B cell (primary cell): ENCODE data around the gene MAPK7. TPM values are rescaled to one million over a fixed set of nuclear protein-coding genes. Genes with fewer than 3 reads are reported as not detected.

ENCODE experiments used
- ATAC-seq: fragments of 200-7000 bp; cut with Tn5 transposase; one replicate; pipeline ENCODE4 v1.10.0; 2021; ENCODE audit warnings: low read depth, mild to moderate bottlenecking, moderate number of reproducible peaks, moderate library complexity
- CTCF ChIA-PET: fragments of 350-600 bp; sonication (Branson Sonifier 250); formaldehyde crosslinking; loops from one replicate; lab custom pipeline; 2021; ENCODE audit warnings: antibody characterized with exemption, inconsistent platforms; lab: Charles Lee
- POLR2A ChIA-PET: fragments of 350-600 bp; sonication (Branson Sonifier 250); formaldehyde crosslinking; loops from one replicate; lab custom pipeline; 2021; ENCODE audit warnings: antibody characterized with exemption; lab: Charles Lee
- DNase-seq: peaks from one replicate; pipeline ENCODE4 v3.0.0; 2013
- H2AFZ ChIP-seq: 2 replicates; pipeline ENCODE4 v1.6.1; 2012; ENCODE audit warnings: mild to moderate bottlenecking, low read depth, low read length; ENCODE audit not compliant: insufficient read depth, poor library complexity, severe bottlenecking
- H3K27ac ChIP-seq, 2 donors: 1 replicate in 1 of 2; 2 replicates in 1 of 2; pipeline ENCODE4 v1.5.1; 2012 to 2013; ENCODE audit warnings: low read length in 2 of 2, mild to moderate bottlenecking in 2 of 2, moderate library complexity in 1 of 2
- H3K27me3 ChIP-seq, 4 experiments: fragments of 200-600 bp in 1 of 4; sonication (generic) in 1 of 4; replicated peaks in 1 of 4; 1 replicate in 2 of 4; 2 replicates in 2 of 4; pipeline versions ENCODE4 v1.6.1 to v1.7.0; 2013 to 2016; ENCODE audit warnings: low read length in 3 of 4, mild to moderate bottlenecking in 2 of 4, mixed read lengths in 1 of 4, moderate library complexity in 1 of 4; ENCODE audit not compliant: insufficient read depth in 4 of 4, control insufficient read depth in 3 of 4; ENCODE audit errors: control extremely low read depth in 1 of 4
- H3K36me3 ChIP-seq, 2 experiments: replicated peaks in 1 of 2; 1 replicate in 1 of 2; 2 replicates in 1 of 2; pipeline versions ENCODE4 v1.6.1 to v1.7.1; 2013; ENCODE audit warnings: low read length in 1 of 2; ENCODE audit not compliant: insufficient read depth in 2 of 2, control insufficient read depth in 1 of 2; ENCODE audit errors: control extremely low read depth in 1 of 2, extremely low read depth in 1 of 2
- H3K4me1 ChIP-seq, 2 donors: fragments of 200-600 bp in 1 of 2; sonication (generic) in 1 of 2; 1 replicate in 1 of 2; 2 replicates in 1 of 2; pipeline versions ENCODE4 v1.5.1 to v1.6.1; 2013 to 2017; ENCODE audit warnings: low read length in 2 of 2; ENCODE audit not compliant: control insufficient read depth in 2 of 2, insufficient read depth in 2 of 2
- H3K4me2 ChIP-seq: replicated peaks from 2 replicates; pipeline ENCODE3; 2012; ENCODE audit warnings: mild to moderate bottlenecking, low read depth, low read length; ENCODE audit not compliant: poor library complexity, severe bottlenecking
- H3K4me3 ChIP-seq, 5 experiments: fragments of 200-600 bp in 1 of 5; sonication (generic) in 1 of 5; 1 replicate in 3 of 5; 2 replicates in 2 of 5; pipeline versions ENCODE4 v1.5.1 to v1.7.0; 2011 to 2016; ENCODE audit warnings: low read length in 4 of 5, mild to moderate bottlenecking in 4 of 5, low read depth in 2 of 5, control low read depth in 1 of 5, moderate library complexity in 1 of 5; ENCODE audit not compliant: insufficient read depth in 1 of 5; ENCODE audit errors: control extremely low read depth in 1 of 5, extremely low read depth in 1 of 5
- H3K79me2 ChIP-seq: fragments of 200-600 bp; sonication (generic); one replicate; pipeline ENCODE4 v1.6.0; 2016; ENCODE audit warnings: low read length; ENCODE audit not compliant: control insufficient read depth, insufficient read depth
- H3K9ac ChIP-seq: fragments of 200-600 bp; sonication (generic); 2 replicates; pipeline ENCODE4 v1.6.1; 2017; ENCODE audit warnings: mild to moderate bottlenecking, low read length, moderate library complexity
- H3K9me3 ChIP-seq, 3 donors: one replicate each; pipeline versions ENCODE4 v1.6.1 to v1.7.1; 2013; ENCODE audit warnings: low read length in 2 of 3; ENCODE audit not compliant: control insufficient read depth in 2 of 3, insufficient read depth in 1 of 3; ENCODE audit errors: control extremely low read depth in 1 of 3
- H4K20me1 ChIP-seq: 2 replicates; pipeline ENCODE4 v1.6.0; 2012; ENCODE audit warnings: mild to moderate bottlenecking, low read length; ENCODE audit not compliant: insufficient read depth, control insufficient read depth, poor library complexity, severe bottlenecking
- H3K27ac Mint-ChIP-seq: one replicate; pipeline ENCODE4 v1.8.0; 2021; ENCODE audit warnings: mixed read lengths
- H3K27me3 Mint-ChIP-seq: one replicate; pipeline ENCODE4 v1.8.0; 2021; ENCODE audit warnings: mixed read lengths
- H3K4me1 Mint-ChIP-seq: one replicate; pipeline ENCODE4 v1.8.0; 2021; ENCODE audit warnings: mixed read lengths
- H3K4me3 Mint-ChIP-seq: one replicate; pipeline ENCODE4 v1.8.0; 2021; ENCODE audit warnings: mixed read lengths
- H3K9me3 Mint-ChIP-seq: one replicate; pipeline ENCODE4 v1.8.0; 2022; ENCODE audit warnings: mixed read lengths; ENCODE audit not compliant: insufficient read depth
- CTCF ChIP-seq: fragments of 200-600 bp; IDR thresholded peaks from one replicate; pipeline ENCODE4 v1.8.0; 2022; ENCODE audit warnings: antibody characterized with exemption, mild to moderate bottlenecking
- EZH2 ChIP-seq: IDR thresholded peaks from 2 replicates; pipeline ENCODE4 v1.6.1; 2012; ENCODE audit warnings: borderline replicate concordance, low read depth, mild to moderate bottlenecking, moderate library complexity, low read length; ENCODE audit not compliant: insufficient read depth, poor library complexity, severe bottlenecking
- WGBS: methylation state at CpG from one replicate; pipeline ENCODE4 v1.1.5; 2013; ENCODE audit warnings: missing lambda C conversion rate; ENCODE audit not compliant: insufficient coverage; 5-methylcytosine and 5-hydroxymethylcytosine counted together
- intact Hi-C: fragments of 100-400 bp; cut with micrococcal nuclease; formaldehyde crosslinking; loops from one replicate; pipeline ENCODE4 v1.10.0; 2022
- polyA plus RNA-seq: library from polyadenylated mRNA; depleted of rRNA; stranded (reverse); fragments of >200 nt; gene quantifications from 2 replicates; pipeline ENCODE4 v1.2.3, GENCODE V29; 2012
- total RNA-seq, 2 donors: library from RNA; stranded (reverse); fragments of 120-200 nt in 1 of 2; gene quantifications; 1 replicate in 1 of 2; 2 replicates in 1 of 2; pipeline versions ENCODE4 v1.2.3 to v1.2.4, GENCODE V29; 2013 to 2022

MAPK7 gene
- total and polyA plus RNA-seq, 2 donors (not counting 1 experiment from before 2014, with no cell fraction given), result 30.0 to 34.0 TPM

GRCh38 chr17:19407601-19408345 lies 29.5 kb downstream of the MAPK7 start:
- Histone ChIP-seq H3K9me3 (no peaks in the 10 kb centered on the region), H3K4me3 (no peak overlapping the region), H3K9ac (no peak overlapping the region), H3K79me2 (no peaks in the 10 kb centered on the region), H3K4me2 (no peak overlapping the region), H3K36me3 (no peaks in the 10 kb centered on the region), H3K27ac (no peak overlapping the region), H2AFZ (no peak overlapping the region), H3K27me3 (peaks cover 0 to 4% (median 0%) of the 10 kb centered on the region in 4 experiments), H4K20me1 (no peaks in the 10 kb centered on the region), H3K4me1 (no peaks in the 10 kb centered on the region)
- POLR2A ChIA-PET, result no interaction called here
- intact Hi-C loops, result no loop called here
- TF ChIP-seq EZH2 (no peak), CTCF (no peak)
- H3K9me3 Mint-ChIP-seq, result no peaks in the 10 kb centered on the region
- DNase-seq (no peak), ATAC-seq (no peak)
- no peak overlapping the region for H3K4me3 Mint-ChIP-seq
- no peaks in the 10 kb centered on the region for H3K4me1 Mint-ChIP-seq
- no peak overlapping the region for H3K27ac Mint-ChIP-seq
- 100% methylated on average over 9 of the region's 10 CpGs for WGBS
- CTCF ChIA-PET, result interaction anchor here (1.2 kb wide), 1 partner anchor 43 kb away, joined by 3 read pairs; no protein-coding TSS in a partner anchor
- H3K27me3 Mint-ChIP-seq, result peaks cover 7% of the 10 kb centered on the region

- Histone ChIP-seq H3K36me3 (no peaks in the 10 kb centered on the region), H3K79me2 (no peaks in the 10 kb centered on the region), H4K20me1 (no peaks in the 10 kb centered on the region), H2AFZ (no peak overlapping the region), H3K9me3 (no peaks in the 10 kb centered on the region), H3K9ac (no peak overlapping the region), H3K27ac (no peak overlapping the region), H3K4me2 (no peak overlapping the region), H3K4me1 (no peaks in the 10 kb centered on the region), H3K4me3 (no peak overlapping the region), H3K27me3 (peaks cover 0 to 1% (median 0%) of the 10 kb centered on the region in 4 experiments)
- no peak for ATAC-seq
- POLR2A ChIA-PET, result no interaction called here
- Mint-ChIP-seq H3K9me3 (no peaks in the 10 kb centered on the region), H3K4me3 (no peak overlapping the region), H3K4me1 (no peaks in the 10 kb centered on the region), H3K27me3 (peaks cover 9% of the 10 kb centered on the region), H3K27ac (no peak overlapping the region)
- CTCF ChIA-PET, result interaction anchor here (1.2 kb wide), 1 partner anchor 43 kb away, joined by 3 read pairs; no protein-coding TSS in a partner anchor
- no peak for DNase-seq
- WGBS, result 100% methylated on average over 1 of the region's 2 CpGs
- TF ChIP-seq EZH2, result no peak
- no peak for TF ChIP-seq CTCF
- intact Hi-C loops, result no loop called here
Measured at GRCh38 chr17:19408346-19408710, 30.0 kb downstream of the MAPK7 start.
